Glutamatergic neuron (in vitro differentiated cells): ENCODE measurements around the gene DMKN. TPM values are rescaled to one million over a fixed set of nuclear protein-coding genes. Genes with fewer than 3 reads are reported as not detected.

Experiments
- DNase-seq: peaks from one replicate; pipeline ENCODE4 v3.0.0; 2022
- H3K27ac Mint-ChIP-seq: one replicate; pipeline ENCODE4 v1.8.0; 2020; ENCODE audit warnings: mild to moderate bottlenecking, mixed read lengths, inconsistent platforms; ENCODE audit not compliant: unreplicated experiment
- H3K27me3 Mint-ChIP-seq: one replicate; pipeline ENCODE4 v1.8.0; 2020; ENCODE audit warnings: mild to moderate bottlenecking, moderate library complexity, mixed read lengths, inconsistent platforms; ENCODE audit not compliant: unreplicated experiment
- H3K36me3 Mint-ChIP-seq: one replicate; pipeline ENCODE4 v1.8.0; 2020; ENCODE audit warnings: mild to moderate bottlenecking, mixed read lengths, inconsistent platforms; ENCODE audit not compliant: unreplicated experiment
- H3K4me1 Mint-ChIP-seq: one replicate; pipeline ENCODE4 v1.8.0; 2020; ENCODE audit warnings: mild to moderate bottlenecking, low read depth, mixed read lengths, inconsistent platforms; ENCODE audit not compliant: unreplicated experiment
- H3K4me3 Mint-ChIP-seq: one replicate; pipeline ENCODE4 v1.8.0; 2020; ENCODE audit warnings: mild to moderate bottlenecking, mixed read lengths, inconsistent platforms; ENCODE audit not compliant: unreplicated experiment
- H3K9me3 Mint-ChIP-seq: one replicate; pipeline ENCODE4 v1.8.0; 2020; ENCODE audit warnings: mild to moderate bottlenecking, moderate library complexity, mixed read lengths, inconsistent platforms; ENCODE audit not compliant: unreplicated experiment
- total RNA-seq: library from RNA; stranded (reverse); fragmentation: NEBNext Ultra II Directional; extraction: Animal tissue kit (Norgen Biotek cat#: 25700); gene quantifications from one replicate; pipeline ENCODE4 v1.2.1, GENCODE V29; 2021; ENCODE audit not compliant: unreplicated experiment
- TF ChIP-seq, protein P1 (sequence below): fragments of 200-600 bp; sonication (generic); IDR thresholded peaks from one replicate; pipeline ENCODE4 v1.5.0; 2021; ENCODE audit not compliant: partially characterized antibody, unreplicated experiment

The DMKN gene
- total RNA-seq, 1 donor from 2014 or later = 0.88 TPM

DNA sequence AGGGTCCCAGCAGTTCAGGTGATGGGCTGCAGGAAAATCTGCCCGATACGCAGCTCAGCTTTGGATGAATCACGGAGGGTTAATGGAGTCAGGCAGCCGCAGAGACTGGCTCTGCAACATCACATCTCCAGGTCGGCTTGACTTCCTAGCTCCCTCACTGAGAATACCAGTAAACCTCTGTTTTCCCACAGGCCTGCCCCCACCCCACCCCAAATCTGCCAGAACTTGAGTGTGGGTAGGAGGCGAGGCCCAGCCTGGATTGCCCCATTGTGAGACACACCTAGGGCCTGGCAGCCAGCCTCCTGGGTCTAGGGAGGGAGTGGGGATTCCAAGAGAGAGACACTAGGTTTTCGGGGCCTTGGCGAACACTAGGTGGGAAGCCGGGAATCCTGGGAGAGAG is 19.5 kb downstream of the DMKN start:
- Mint-ChIP-seq H3K4me3 (no peak overlapping the region), H3K4me1 (peaks cover 2% of the 10 kb centered on the region), H3K9me3 (peaks cover 2% of the 10 kb centered on the region), H3K36me3 (no peaks in the 10 kb centered on the region), H3K27me3 (peaks cover 2% of the 10 kb centered on the region), H3K27ac (no peak overlapping the region)
- TF ChIP-seq, protein P1, sequence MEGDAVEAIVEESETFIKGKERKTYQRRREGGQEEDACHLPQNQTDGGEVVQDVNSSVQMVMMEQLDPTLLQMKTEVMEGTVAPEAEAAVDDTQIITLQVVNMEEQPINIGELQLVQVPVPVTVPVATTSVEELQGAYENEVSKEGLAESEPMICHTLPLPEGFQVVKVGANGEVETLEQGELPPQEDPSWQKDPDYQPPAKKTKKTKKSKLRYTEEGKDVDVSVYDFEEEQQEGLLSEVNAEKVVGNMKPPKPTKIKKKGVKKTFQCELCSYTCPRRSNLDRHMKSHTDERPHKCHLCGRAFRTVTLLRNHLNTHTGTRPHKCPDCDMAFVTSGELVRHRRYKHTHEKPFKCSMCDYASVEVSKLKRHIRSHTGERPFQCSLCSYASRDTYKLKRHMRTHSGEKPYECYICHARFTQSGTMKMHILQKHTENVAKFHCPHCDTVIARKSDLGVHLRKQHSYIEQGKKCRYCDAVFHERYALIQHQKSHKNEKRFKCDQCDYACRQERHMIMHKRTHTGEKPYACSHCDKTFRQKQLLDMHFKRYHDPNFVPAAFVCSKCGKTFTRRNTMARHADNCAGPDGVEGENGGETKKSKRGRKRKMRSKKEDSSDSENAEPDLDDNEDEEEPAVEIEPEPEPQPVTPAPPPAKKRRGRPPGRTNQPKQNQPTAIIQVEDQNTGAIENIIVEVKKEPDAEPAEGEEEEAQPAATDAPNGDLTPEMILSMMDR = no peak
- no peak for DNase-seq

DNA sequence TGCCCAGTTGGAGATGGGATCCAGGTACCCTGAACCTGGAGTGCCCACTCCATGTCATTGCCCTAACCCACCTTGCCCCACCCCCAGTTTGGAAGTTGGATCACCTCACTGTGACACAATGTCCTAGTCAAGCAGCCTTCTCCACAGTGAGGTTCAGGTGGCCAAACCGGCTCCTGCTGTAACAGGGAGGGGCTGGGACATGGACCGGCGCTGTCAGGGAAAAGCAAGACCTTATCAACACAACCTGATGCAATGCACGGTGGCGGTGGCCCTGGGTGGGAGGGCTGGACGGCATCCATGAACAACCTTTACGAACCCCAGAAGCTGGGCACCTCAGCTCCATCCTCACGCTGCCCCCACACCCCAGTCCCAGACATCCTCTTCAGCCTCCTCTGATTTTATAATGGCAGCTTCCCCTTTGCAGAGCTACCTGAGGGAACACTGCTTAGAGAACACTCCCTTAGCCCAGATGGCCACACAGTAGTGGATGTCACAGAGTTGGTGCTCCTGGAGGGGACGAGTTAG is 21.6 kb downstream of the DMKN start:
- Mint-ChIP-seq H3K4me1 (peaks cover 2% of the 10 kb centered on the region), H3K36me3 (no peaks in the 10 kb centered on the region), H3K27me3 (peaks cover 2% of the 10 kb centered on the region), H3K9me3 (peaks cover 2% of the 10 kb centered on the region), H3K4me3 (no peak overlapping the region), H3K27ac (no peak overlapping the region)
- TF ChIP-seq, protein P1 = no peak
- DNase-seq = no peak

DNA sequence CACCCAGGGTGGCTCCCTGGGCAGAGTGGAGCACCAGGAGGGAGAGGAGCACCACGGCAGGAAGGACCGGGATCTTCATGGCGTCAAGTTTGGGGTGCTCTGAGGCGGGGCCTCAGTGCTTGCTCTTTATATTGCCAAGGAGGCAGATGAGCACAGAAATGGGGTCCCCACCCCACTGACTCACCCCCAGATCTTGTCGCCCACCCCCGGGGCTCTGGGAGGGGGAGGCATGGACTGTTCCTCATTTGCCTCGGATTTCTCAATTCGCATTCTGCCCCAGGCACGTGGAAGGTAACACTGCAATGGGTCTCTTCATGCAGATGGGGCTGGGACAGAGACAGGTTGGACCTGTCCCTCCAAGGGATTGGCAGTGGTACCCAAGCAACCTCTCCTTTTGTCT is 23.1 kb downstream of the DMKN start, which contains the start of gene KRTDAP:
Gene KRTDAP, minus strand, starts transcription at position 101 of the 400 bp plus-strand sequence. Its CDS starts 22 bp downstream, at position 79.
- TF ChIP-seq, protein P1 = no peak
- no peaks in the 10 kb centered on the region for H3K36me3 Mint-ChIP-seq
- peaks cover 2% of the 10 kb centered on the region for H3K27me3 Mint-ChIP-seq
- no peak within 1 kb of the TSS for H3K27ac Mint-ChIP-seq
- H3K4me1 Mint-ChIP-seq = no peaks in the 10 kb centered on the region
- H3K4me3 Mint-ChIP-seq = no peak within 1 kb of the TSS
- DNase-seq = no peak
- H3K9me3 Mint-ChIP-seq = peaks cover 2% of the 10 kb centered on the region

DNA sequence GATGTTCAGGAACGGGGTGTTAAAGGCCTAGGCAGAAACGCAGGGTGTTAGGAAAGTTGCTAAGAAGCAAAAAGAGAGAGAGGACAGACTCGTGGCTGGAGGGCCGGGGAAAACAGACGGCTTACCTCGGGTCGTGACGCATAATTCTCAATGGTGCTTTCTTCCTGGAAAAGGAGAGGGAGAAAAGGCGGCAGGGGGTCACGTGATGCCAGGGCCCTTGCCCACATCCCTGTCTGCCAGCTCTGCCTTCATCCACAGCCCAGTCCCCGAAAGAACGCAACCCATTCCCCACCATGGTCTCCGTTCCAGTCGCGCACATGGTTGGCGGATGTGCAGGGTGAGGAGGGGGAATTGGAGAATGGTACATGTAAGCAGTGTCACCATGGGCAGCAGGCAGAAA is 24.8 kb downstream of the DMKN start:
- TF ChIP-seq, protein P1 = no peak
- Mint-ChIP-seq H3K27me3 (peaks cover 2% of the 10 kb centered on the region), H3K36me3 (no peaks in the 10 kb centered on the region), H3K4me3 (no peak overlapping the region), H3K27ac (no peak overlapping the region), H3K9me3 (peaks cover 3% of the 10 kb centered on the region), H3K4me1 (no peaks in the 10 kb centered on the region)
- no peak for DNase-seq

DNA sequence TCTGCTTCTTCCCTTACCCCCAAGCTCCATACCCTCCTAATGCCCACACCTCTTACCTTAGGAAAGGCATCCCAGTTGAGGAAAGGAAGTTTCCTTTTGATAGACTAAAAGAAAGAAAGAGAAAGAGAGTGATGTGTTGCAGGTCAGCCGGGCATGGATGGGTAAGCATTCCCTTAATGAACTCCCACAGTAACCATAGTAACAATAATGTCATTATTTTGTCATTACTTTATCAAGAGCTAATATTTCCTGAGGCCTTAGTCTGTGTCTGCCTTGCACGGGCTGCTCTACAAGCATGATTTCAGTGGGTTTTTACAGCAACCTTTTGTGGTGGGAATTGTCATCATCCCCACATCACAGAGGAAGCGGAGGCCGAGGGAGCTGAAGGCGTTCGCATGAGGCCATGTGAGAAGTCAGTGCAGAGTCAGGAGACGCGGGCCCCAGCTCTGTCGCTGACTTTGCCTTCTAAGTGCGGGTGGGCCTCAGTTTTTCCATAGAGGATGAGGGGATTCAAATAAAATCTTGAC is 25.7 kb downstream of the DMKN start:
- no peaks in the 10 kb centered on the region for H3K4me1 Mint-ChIP-seq
- no peaks in the 10 kb centered on the region for H3K36me3 Mint-ChIP-seq
- TF ChIP-seq, protein P1 = no peak
- H3K27ac Mint-ChIP-seq = no peak overlapping the region
- no peak for DNase-seq
- H3K4me3 Mint-ChIP-seq = no peak overlapping the region
- H3K27me3 Mint-ChIP-seq = peaks cover 2% of the 10 kb centered on the region
- peaks cover 3% of the 10 kb centered on the region for H3K9me3 Mint-ChIP-seq
